Activated CD4-positive, alpha-beta T cell treated with anti-CD3 and anti-CD28 coated beads, Interleukin-2, amount 10 ng/mL, durations not matched to agents 7 days and 5 days (primary cell): ENCODE measurements around the gene GRHPR. TPM values are rescaled to one million over a fixed set of nuclear protein-coding genes. Genes with fewer than 3 reads are reported as not detected.
A peak's percentile ranks its signal among the peaks of the same experiment; 100 is the strongest.

Experiments
- CTCF ChIA-PET: fragments of 350-600 bp; sonication (Branson Sonifier 250); formaldehyde crosslinking; loops from one replicate; lab custom pipeline; 2021; ENCODE audit warnings: antibody characterized with exemption; lab: Charles Lee
- POLR2A ChIA-PET: fragments of 350-600 bp; sonication (Branson Sonifier 250); formaldehyde crosslinking; loops from one replicate; lab custom pipeline; 2021; ENCODE audit warnings: antibody characterized with exemption; lab: Charles Lee
- DNase-seq: peaks from one replicate; pipeline ENCODE4 v3.0.0-alpha.2; 2020
- H3K27ac Mint-ChIP-seq: one replicate; pipeline ENCODE4 v1.8.0; 2021; ENCODE audit warnings: mild to moderate bottlenecking, moderate library complexity, mixed read lengths
- H3K27me3 Mint-ChIP-seq: one replicate; pipeline ENCODE4 v1.8.0; 2021; ENCODE audit warnings: mixed read lengths
- H3K36me3 Mint-ChIP-seq: one replicate; pipeline ENCODE4 v1.8.0; 2021; ENCODE audit warnings: low read depth, mixed read lengths
- H3K4me1 Mint-ChIP-seq: one replicate; pipeline ENCODE4 v1.8.0; 2021; ENCODE audit warnings: mixed read lengths
- H3K4me3 Mint-ChIP-seq: one replicate; pipeline ENCODE4 v1.8.0; 2021; ENCODE audit warnings: mild to moderate bottlenecking, moderate library complexity, mixed read lengths
- H3K9me3 Mint-ChIP-seq: one replicate; pipeline ENCODE4 v1.8.0; 2021; ENCODE audit warnings: mixed read lengths
- total RNA-seq, 2 experiments: library from RNA; stranded (reverse); gene quantifications; one replicate each; pipeline ENCODE4 v1.2.3, GENCODE V29; 2021

The GRHPR gene
- total RNA-seq, result 10 to 100 TPM; 49.8 to 53.7 TPM

GRCh38 chr9:37422289-37423104 lies at the start of gene GRHPR:
GRHPR (plus strand) TSS chr9:37422696; CDS start chr9:37422751, 55 bp downstream.
- peak; percentile 90 for DNase-seq
- peaks cover 19% of the 10 kb centered on the region for H3K4me1 Mint-ChIP-seq
- peak within 1 kb of the TSS; percentile 90 for H3K4me3 Mint-ChIP-seq
- no peaks in the 10 kb centered on the region for H3K9me3 Mint-ChIP-seq
- no peaks in the 10 kb centered on the region for H3K27me3 Mint-ChIP-seq
- ChIA-PET POLR2A (no interaction called here), CTCF (interaction anchor here (0.6 to 1.2 kb wide), 2 partner anchors 7 to 11 kb away, joined by 3 to 4 read pairs; no protein-coding TSS in a partner anchor)
- H3K27ac Mint-ChIP-seq, result peak within 1 kb of the TSS; percentile 93
- peaks cover 12% of the 10 kb centered on the region for H3K36me3 Mint-ChIP-seq

- no peaks in the 10 kb centered on the region for H3K9me3 Mint-ChIP-seq
- DNase-seq, result no peak
- no peak overlapping the region for H3K27ac Mint-ChIP-seq
- H3K36me3 Mint-ChIP-seq, result no peaks in the 10 kb centered on the region
- H3K4me1 Mint-ChIP-seq, result no peaks in the 10 kb centered on the region
- no peak overlapping the region for H3K4me3 Mint-ChIP-seq
- POLR2A ChIA-PET, result no interaction called here
- peaks cover 7% of the 10 kb centered on the region for H3K27me3 Mint-ChIP-seq
- CTCF ChIA-PET, result interaction anchor here (0.6 to 0.8 kb wide), 2 partner anchors 40 to 1056 kb away, joined by 3 read pairs; no protein-coding TSS in a partner anchor
These were observed 49.7 kb upstream of the GRHPR start for GRCh38 chr9:37372839-37373238.

GRCh38 chr9:37373621-37374020 lies 48.9 kb upstream of the GRHPR start:
- ChIA-PET POLR2A (no interaction called here), CTCF (interaction anchor here (0.8 kb wide), 1 partner anchor 11 kb away, joined by 4 read pairs; no protein-coding TSS in a partner anchor)
- Mint-ChIP-seq H3K27me3 (peaks cover 7% of the 10 kb centered on the region), H3K4me3 (no peak overlapping the region), H3K4me1 (no peaks in the 10 kb centered on the region), H3K9me3 (no peaks in the 10 kb centered on the region), H3K36me3 (no peaks in the 10 kb centered on the region), H3K27ac (no peak overlapping the region)
- DNase-seq, result no peak

- POLR2A ChIA-PET, result no interaction called here
- Mint-ChIP-seq H3K4me1 (no peaks in the 10 kb centered on the region), H3K27me3 (peaks cover 7% of the 10 kb centered on the region), H3K36me3 (no peaks in the 10 kb centered on the region), H3K4me3 (no peak overlapping the region), H3K27ac (no peak overlapping the region), H3K9me3 (no peaks in the 10 kb centered on the region)
- no peak for DNase-seq
- CTCF ChIA-PET, result interaction anchor here (1.3 kb wide), 1 partner anchor 24 kb away, joined by 3 read pairs; no protein-coding TSS in a partner anchor
These were observed 47.6 kb upstream of the GRHPR start for GRCh38 chr9:37374892-37375291.

GRCh38 chr9:37377688-37378612 lies 44.5 kb upstream of the GRHPR start:
- ChIA-PET POLR2A (no interaction called here), CTCF (interaction anchor here (0.6 kb wide), 1 partner anchor 24 kb away, joined by 4 read pairs; no protein-coding TSS in a partner anchor)
- no peak overlapping the region for H3K27ac Mint-ChIP-seq
- no peak for DNase-seq
- no peak overlapping the region for H3K4me3 Mint-ChIP-seq
- no peaks in the 10 kb centered on the region for H3K36me3 Mint-ChIP-seq
- peaks cover 7% of the 10 kb centered on the region for H3K27me3 Mint-ChIP-seq
- H3K9me3 Mint-ChIP-seq, result no peaks in the 10 kb centered on the region
- H3K4me1 Mint-ChIP-seq, result no peaks in the 10 kb centered on the region

- H3K4me1 Mint-ChIP-seq, result no peaks in the 10 kb centered on the region
- H3K27ac Mint-ChIP-seq, result no peak overlapping the region
- H3K36me3 Mint-ChIP-seq, result no peaks in the 10 kb centered on the region
- POLR2A ChIA-PET, result no interaction called here
- CTCF ChIA-PET, result no interaction called here
- H3K27me3 Mint-ChIP-seq, result peaks cover 7% of the 10 kb centered on the region
- no peak overlapping the region for H3K4me3 Mint-ChIP-seq
- H3K9me3 Mint-ChIP-seq, result no peaks in the 10 kb centered on the region
- DNase-seq, result no peak
These were observed 43.9 kb upstream of the GRHPR start for GRCh38 chr9:37378613-37379004.

- Mint-ChIP-seq H3K27me3 (peaks cover 5% of the 10 kb centered on the region), H3K9me3 (no peaks in the 10 kb centered on the region), H3K4me3 (no peak overlapping the region), H3K27ac (no peak overlapping the region), H3K36me3 (no peaks in the 10 kb centered on the region), H3K4me1 (no peaks in the 10 kb centered on the region)
- DNase-seq, result no peak
- CTCF ChIA-PET, result no interaction called here
- POLR2A ChIA-PET, result no interaction called here
These were observed 42.7 kb upstream of the GRHPR start for GRCh38 chr9:37379835-37380234.

GRCh38 chr9:37380570-37380969 lies 41.9 kb upstream of the GRHPR start:
- DNase-seq, result no peak
- Mint-ChIP-seq H3K4me1 (no peaks in the 10 kb centered on the region), H3K4me3 (no peak overlapping the region), H3K9me3 (no peaks in the 10 kb centered on the region), H3K27me3 (peaks cover 5% of the 10 kb centered on the region), H3K36me3 (no peaks in the 10 kb centered on the region), H3K27ac (no peak overlapping the region)
- CTCF ChIA-PET, result interaction anchor here (0.7 kb wide), 1 partner anchor 9 kb away, joined by 3 read pairs; no protein-coding TSS in a partner anchor
- POLR2A ChIA-PET, result no interaction called here

GRCh38 chr9:37381094-37381741 lies 41.3 kb upstream of the GRHPR start:
- Mint-ChIP-seq H3K4me3 (no peak overlapping the region), H3K27ac (no peak overlapping the region), H3K27me3 (peaks cover 5% of the 10 kb centered on the region), H3K4me1 (no peaks in the 10 kb centered on the region), H3K9me3 (no peaks in the 10 kb centered on the region), H3K36me3 (no peaks in the 10 kb centered on the region)
- CTCF ChIA-PET, result interaction anchor here (0.7 kb wide), 1 partner anchor 9 kb away, joined by 3 read pairs; no protein-coding TSS in a partner anchor
- no peak for DNase-seq
- POLR2A ChIA-PET, result no interaction called here

- ChIA-PET POLR2A (no interaction called here), CTCF (interaction anchor here (1.3 kb wide), 1 partner anchor 29 kb away, joined by 4 read pairs; no protein-coding TSS in a partner anchor)
- Mint-ChIP-seq H3K27me3 (no peaks in the 10 kb centered on the region), H3K4me3 (no peak overlapping the region), H3K4me1 (no peaks in the 10 kb centered on the region), H3K9me3 (no peaks in the 10 kb centered on the region), H3K27ac (no peak overlapping the region), H3K36me3 (no peaks in the 10 kb centered on the region)
- DNase-seq, result no peak
These were observed 40.1 kb upstream of the GRHPR start for GRCh38 chr9:37382161-37382981.

- Mint-ChIP-seq H3K4me3 (no peak overlapping the region), H3K36me3 (no peaks in the 10 kb centered on the region), H3K27ac (no peak overlapping the region), H3K4me1 (no peaks in the 10 kb centered on the region), H3K27me3 (no peaks in the 10 kb centered on the region), H3K9me3 (no peaks in the 10 kb centered on the region)
- ChIA-PET CTCF (interaction anchor here (1.3 kb wide), 1 partner anchor 28 kb away, joined by 4 read pairs; no protein-coding TSS in a partner anchor), POLR2A (no interaction called here)
- DNase-seq, result no peak
These were observed 39.5 kb upstream of the GRHPR start for GRCh38 chr9:37382982-37383357.
